BE2C (cell line): ENCODE measurements around the gene EXOC8.
A peak's percentile ranks its signal among the peaks of the same experiment; 100 is the strongest.

ENCODE experiments used
- DNase-seq: peaks from one replicate; pipeline ENCODE4 v3.0.0-alpha.2; 2020
- H3K27me3 ChIP-seq: fragments of 250-450 bp; sonication (Bioruptor Pico); 2 replicates; pipeline ENCODE4 v1.5.1; 2020; ENCODE audit warnings: mild to moderate bottlenecking
- H3K36me3 ChIP-seq: fragments of 250-450 bp; sonication (Bioruptor Pico); 2 replicates; pipeline ENCODE4 v1.5.1; 2020; ENCODE audit warnings: mild to moderate bottlenecking
- H3K4me1 ChIP-seq: fragments of 250-450 bp; sonication (Bioruptor Pico); 2 replicates; pipeline ENCODE4 v1.5.1; 2020
- H3K4me3 ChIP-seq: 2 replicates; pipeline ENCODE4 v1.5.1; 2011; ENCODE audit warnings: low read depth, low read length
- H3K9me3 ChIP-seq: fragments of 250-450 bp; sonication (Bioruptor Pico); 2 replicates; pipeline ENCODE4 v1.5.1; 2020
- TF ChIP-seq, protein P1 (sequence below): IDR thresholded peaks from 2 replicates; pipeline ENCODE4 v1.5.1; 2012; ENCODE audit warnings: mild to moderate bottlenecking, low read depth, low read length

EXOC8 gene

DNA sequence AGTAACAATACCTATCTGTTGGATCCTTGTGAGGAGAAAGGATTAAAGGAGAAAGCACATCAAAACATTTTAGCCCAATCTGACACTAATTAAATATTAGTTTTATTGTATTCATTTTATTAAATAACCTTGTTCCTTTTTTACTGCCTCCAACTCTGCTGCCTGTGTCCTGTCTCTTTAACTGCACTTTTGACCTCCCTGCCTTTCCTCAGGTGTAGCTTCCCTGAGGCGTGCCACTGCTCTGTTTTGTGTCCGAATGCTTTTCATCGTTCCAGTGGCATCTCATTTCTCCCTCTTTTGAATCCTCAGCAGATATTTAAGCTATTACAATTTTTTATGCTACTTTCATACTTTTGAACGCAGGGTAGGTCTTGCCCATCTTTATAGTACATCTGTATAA lies 10.8 kb upstream of the EXOC8 start:
- TF ChIP-seq, protein P1, sequence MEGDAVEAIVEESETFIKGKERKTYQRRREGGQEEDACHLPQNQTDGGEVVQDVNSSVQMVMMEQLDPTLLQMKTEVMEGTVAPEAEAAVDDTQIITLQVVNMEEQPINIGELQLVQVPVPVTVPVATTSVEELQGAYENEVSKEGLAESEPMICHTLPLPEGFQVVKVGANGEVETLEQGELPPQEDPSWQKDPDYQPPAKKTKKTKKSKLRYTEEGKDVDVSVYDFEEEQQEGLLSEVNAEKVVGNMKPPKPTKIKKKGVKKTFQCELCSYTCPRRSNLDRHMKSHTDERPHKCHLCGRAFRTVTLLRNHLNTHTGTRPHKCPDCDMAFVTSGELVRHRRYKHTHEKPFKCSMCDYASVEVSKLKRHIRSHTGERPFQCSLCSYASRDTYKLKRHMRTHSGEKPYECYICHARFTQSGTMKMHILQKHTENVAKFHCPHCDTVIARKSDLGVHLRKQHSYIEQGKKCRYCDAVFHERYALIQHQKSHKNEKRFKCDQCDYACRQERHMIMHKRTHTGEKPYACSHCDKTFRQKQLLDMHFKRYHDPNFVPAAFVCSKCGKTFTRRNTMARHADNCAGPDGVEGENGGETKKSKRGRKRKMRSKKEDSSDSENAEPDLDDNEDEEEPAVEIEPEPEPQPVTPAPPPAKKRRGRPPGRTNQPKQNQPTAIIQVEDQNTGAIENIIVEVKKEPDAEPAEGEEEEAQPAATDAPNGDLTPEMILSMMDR = no peak
- H3K36me3 ChIP-seq = peaks cover 52% of the 10 kb centered on the region
- no peaks in the 10 kb centered on the region for H3K27me3 ChIP-seq
- no peaks in the 10 kb centered on the region for H3K9me3 ChIP-seq
- H3K4me1 ChIP-seq = no peaks in the 10 kb centered on the region
- H3K4me3 ChIP-seq = no peak overlapping the region
- no peak for DNase-seq

DNA sequence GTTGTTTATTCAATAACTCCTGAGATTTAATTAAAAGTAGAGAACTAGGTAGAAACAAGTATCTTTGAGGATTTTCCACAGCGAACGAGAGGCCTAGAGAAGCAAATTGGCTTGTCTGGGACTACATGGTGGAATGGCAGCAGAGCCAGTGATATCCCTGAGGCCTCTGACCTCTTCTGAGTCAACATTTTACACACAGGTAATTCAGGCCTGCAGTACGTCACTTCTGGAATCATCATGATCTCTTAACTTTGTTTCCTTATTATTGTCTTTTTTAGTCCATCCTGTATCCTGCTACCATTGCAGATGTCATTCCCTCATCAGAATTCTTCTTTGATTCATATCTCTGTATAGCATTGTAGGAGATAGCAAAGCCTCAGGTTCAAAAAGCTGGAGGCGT lies 10.3 kb upstream of the EXOC8 start:
- H3K4me1 ChIP-seq = no peaks in the 10 kb centered on the region
- TF ChIP-seq, protein P1 = no peak
- no peaks in the 10 kb centered on the region for H3K27me3 ChIP-seq
- no peak for DNase-seq
- H3K36me3 ChIP-seq = peaks cover 48% of the 10 kb centered on the region
- H3K9me3 ChIP-seq = no peaks in the 10 kb centered on the region
- H3K4me3 ChIP-seq = no peak overlapping the region

DNA sequence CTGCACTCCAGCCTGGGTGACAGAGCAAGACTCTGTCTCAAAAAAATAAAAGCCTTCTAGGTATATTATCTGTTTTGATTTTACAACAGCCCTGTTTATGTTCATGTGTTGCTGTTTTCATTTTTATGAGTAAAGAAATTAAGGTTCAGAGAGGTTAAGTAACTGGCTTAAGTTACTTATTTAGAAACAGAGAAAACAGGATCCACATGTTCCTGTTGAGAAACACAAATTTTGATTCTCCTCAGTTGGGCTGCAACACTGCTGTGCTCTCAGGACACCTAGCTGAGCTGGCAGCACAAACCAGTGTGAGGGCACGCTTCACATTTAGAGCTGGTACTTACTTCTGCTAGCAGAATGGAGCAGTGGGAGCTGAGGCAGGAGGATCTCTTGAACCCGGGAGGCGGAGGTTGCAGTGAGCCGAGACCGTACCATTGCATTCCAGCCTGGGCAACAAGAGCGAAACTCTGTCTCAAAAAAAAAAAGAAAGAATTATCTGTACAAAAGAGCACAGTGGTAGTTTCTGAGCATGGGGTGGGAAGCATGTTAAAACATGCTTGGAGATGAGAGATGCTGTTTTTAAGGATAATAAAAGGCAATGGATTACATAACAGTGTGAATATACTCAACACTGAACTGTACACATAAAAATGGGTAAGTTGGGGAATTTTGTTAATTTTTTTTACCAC lies 2.8 kb upstream of the EXOC8 start:
- Histone ChIP-seq H3K4me3 (no peak overlapping the region), H3K27me3 (no peaks in the 10 kb centered on the region), H3K4me1 (no peaks in the 10 kb centered on the region), H3K9me3 (no peaks in the 10 kb centered on the region), H3K36me3 (peaks cover 15% of the 10 kb centered on the region)
- no peak for DNase-seq
- TF ChIP-seq, protein P1 = no peak

DNA sequence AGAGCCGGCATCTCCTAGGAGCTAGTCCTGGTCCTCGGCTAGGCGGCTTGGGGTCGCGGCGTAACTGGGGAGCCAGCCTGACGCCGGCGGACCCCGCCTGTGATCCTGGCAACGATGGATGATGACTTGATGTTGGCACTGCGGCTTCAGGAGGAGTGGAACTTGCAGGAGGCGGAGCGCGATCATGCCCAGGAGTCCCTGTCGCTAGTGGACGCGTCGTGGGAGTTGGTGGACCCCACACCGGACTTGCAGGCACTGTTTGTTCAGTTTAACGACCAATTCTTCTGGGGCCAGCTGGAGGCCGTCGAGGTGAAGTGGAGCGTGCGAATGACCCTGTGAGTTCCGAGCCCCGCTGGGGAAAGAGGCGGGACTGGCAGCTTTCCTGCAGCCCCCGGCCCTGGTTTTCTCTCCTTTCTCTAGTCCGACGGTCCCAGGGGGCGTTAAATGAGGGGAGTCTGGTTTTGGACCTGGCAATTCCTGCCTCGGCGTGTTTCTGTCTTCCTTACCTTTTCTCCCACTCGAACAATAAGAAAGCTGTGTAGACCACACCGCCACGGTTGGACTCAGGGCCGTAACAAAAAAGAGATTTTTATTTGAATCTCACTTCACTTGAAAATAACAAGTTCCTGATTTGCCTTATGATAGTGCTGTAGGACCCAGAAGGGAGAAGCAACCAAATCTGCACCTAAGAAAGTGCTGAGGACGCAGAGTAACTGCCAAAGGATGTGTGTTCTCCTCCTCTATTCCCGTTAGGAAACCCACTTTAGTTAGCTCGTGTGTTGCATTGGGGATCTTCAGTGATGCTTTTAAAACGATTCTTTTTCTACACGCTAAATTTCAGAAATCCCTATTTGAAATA lies 847 bp upstream of the EXOC8 start, which contains the start of gene SPRTN:
Gene SPRTN (plus strand): TSS at position 24 of the 859 bp plus-strand sequence. CDS start 91 bp downstream, at position 115.
- Histone ChIP-seq H3K36me3 (peaks cover 6% of the 10 kb centered on the region), H3K27me3 (no peaks in the 10 kb centered on the region), H3K4me3 (peak within 1 kb of the TSS; percentile 91), H3K9me3 (no peaks in the 10 kb centered on the region), H3K4me1 (no peaks in the 10 kb centered on the region)
- peak; percentile 94 for DNase-seq
- TF ChIP-seq, protein P1 = no peak

DNA sequence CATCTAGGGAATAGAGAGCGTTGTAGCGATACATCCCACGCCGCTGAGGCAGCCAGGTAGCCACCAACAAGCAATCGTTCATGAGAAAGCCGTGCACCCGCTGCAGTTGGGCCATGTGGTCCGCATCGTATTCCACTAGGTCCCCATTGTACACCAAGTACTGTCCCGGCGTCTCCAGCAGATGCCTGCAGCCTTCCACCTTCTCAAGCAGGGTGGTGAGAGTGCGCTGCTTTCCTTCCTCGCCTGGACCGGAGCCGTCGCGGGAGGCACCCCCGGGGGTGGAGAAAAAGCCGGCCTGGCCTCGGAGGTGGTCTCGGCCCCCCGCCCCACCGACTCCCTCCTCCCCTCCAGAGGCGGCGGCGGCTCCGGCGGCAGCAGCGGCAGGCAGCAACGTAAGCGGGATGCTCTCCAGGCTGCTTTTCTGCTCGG lies 595 bp downstream of the EXOC8 start:
- Histone ChIP-seq H3K36me3 (peaks cover 5% of the 10 kb centered on the region; the same call in 1 of the 2 replicates), H3K27me3 (no peaks in the 10 kb centered on the region), H3K4me1 (no peaks in the 10 kb centered on the region)

More for the DNA sequence above, 595 bp downstream of the EXOC8 start:
- TF ChIP-seq, protein P1 = no peak
- Histone ChIP-seq H3K9me3 (no peaks in the 10 kb centered on the region), H3K4me3 (peak overlapping the region; percentile 91)
- DNase-seq = no peak
